Measurements from ENCODE around the gene PHF13.
"Not testable (repeated sequence)": the region's sequence is repeated elsewhere in the genome, so short reads cannot be mapped to it uniquely, and the experiment has no call there.

The PHF13 gene

DNA sequence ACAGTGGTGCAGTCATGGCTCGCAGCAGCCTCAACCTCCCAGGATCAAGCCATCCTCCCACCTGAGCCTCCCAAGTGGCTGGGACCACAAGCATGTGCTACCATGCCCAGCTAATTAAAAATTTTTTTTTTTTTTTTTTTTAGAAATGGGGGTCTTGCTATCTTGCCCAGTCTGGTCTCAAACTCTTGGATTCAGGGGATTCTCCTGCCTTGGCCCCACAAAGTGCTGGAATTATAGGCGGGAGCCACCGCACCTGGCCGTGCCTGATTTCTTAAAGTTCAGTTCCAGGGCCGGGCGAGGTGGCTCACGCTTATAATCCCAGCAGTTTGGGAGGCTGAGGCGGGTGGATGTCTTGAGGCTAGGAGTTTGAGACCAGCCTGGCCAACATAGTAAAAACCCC lies 17.5 kb downstream of the PHF13 start:
- no peak for DNase-seq

DNA sequence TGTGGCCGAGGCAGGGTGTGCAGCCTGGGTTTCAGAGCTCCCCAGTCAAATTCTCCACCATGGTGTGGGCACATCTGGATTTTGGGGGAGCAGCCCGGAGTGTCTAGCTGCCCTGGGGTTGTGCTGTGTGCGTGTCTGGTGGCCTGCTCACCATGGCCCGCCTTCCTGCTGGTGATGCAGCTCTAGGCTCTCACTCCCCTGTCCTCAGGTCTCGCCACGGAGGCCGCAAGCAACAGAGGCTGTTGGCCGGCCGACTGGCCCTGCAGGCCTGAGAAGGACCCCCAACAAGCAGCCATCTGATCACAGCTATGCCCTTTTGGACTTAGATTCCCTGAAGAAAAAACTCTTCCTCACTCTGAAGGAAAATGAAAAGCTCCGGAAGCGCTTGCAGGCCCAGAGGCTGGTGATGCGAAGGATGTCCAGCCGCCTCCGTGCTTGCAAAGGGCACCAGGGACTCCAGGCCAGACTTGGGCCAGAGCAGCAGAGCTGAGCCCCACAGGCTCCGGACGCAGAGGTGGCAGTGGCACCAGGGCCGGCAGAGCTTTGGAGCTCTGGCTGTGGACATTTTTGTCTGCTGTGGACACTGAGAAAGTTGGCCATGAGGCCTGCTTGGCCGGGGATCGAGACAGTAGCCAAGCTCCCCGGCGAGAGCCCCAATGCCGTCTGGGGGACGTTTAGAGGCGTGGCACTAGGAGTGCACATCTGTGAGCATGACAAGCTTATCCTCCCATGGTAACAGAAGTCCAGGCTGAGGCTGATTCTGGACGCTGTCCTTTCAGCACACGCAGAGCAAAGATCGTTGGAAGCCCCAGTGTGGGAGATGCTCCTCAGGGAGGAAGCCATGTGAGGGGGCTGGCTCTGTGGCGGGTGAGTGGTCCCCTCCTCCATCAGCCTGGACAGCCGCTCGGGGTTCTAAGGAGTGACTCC lies 19.3 kb downstream of the PHF13 start:
- no peak for DNase-seq

DNA sequence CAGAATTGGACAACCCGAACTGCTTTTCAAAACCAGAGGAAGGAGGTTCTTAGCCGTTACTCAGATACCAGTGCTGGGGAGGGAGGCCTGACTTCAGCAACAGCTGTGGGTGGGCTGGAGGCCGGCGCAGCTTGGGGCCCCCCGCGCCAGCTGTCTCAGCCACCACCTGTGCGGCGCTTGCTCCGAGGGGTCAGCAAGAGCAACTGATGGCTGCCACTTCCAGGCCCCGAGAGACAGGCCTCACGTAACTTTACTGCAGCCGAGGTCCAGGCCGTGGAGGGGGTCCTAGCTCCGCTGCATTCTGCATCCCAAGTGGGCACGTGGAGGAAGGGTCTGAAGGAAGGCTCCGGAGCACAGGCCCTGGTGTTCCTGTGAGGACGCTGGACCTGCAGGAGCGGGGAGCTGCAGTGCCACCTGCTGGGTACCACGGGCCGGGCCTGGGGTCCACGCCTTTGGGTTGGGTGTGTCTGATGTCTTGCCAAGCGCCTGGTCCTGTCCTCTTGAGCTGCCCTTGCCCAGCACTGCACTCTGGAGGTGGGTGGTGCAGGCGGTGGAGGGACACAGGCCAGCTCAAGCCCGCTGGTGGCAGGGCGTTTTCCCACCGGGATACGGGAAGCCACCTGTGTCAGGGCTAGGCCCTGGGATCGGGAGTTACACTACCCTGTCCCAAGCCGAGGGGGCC lies 21.0 kb downstream of the PHF13 start:
- DNase-seq = peak; percentile 19 to 61 (median 38)

DNA sequence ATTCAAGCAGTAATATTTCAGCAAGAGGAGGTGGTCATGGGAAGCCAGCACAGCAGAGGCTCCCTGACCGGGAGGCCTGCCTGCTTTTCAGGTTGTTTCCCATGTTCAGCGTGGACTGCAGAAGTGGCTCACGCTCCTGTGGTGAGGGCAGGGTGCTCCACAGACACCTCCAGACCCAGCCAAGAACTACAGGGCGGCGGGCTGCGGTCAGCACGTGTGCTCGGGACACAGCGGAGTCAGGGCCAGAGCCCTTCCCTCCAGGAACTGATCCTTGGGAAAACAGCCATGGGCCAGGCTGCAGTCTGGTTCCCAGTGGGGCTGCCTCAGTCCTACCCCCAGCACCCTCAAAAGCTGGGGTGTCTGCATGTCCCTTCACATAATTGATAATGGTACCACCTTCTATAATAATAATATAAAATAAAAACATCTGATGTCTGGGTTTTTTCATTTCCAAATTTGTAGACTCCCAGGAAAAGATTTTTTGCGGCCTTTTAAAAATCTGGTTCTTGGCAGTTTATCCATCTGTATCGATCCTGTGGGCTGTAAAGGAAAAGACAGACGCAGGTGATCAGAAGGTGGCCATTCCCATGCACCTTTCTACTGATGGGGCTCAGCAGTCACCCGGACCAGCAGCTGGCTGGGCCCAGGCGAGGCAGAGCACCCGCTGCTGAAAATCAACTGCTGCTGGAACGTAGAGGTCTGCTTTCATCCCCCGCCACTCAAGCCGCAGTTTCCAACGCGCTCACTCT lies 21.8 kb downstream of the PHF13 start:
- no peak for DNase-seq

DNA sequence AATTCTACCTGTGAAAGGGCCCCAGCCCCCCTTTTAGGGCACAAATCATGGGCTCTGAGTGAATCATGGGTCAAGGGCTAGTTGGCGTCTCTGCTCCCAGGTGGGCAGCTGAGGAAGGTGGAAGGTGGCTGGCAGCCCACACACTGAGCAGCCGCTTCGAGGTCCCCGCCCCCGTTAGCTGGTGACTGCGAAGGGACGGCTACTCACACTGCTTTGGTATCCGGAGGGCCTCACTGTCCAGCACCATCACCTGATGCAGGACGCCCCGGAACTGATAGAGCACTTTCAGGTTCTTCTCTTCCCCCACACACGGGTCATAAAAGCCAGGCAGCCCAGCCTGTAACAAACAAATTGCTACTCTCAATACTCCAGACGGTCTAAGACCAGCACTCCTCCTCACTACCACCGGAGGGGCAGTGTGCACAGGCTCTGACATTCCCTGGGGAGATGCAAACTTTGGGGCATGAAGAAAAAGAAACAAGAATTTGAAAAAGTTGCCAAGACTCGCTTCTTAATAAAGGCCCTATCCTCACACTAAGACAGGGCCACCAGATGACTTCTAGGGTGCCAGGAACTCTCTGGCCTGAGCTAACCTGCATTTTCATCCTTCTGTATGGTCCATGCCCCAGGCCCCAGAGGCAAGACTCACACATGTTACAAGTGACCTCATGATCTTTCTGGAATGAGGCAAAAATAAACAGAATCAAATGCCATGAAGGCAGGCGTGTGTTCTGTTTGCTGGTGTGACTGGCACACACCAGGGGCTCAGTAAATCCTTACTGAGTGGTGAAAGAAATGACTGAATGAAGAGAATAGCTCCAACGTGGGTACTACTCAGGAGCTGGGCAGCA lies 22.6 kb downstream of the PHF13 start:
- DNase-seq = no peak

DNA sequence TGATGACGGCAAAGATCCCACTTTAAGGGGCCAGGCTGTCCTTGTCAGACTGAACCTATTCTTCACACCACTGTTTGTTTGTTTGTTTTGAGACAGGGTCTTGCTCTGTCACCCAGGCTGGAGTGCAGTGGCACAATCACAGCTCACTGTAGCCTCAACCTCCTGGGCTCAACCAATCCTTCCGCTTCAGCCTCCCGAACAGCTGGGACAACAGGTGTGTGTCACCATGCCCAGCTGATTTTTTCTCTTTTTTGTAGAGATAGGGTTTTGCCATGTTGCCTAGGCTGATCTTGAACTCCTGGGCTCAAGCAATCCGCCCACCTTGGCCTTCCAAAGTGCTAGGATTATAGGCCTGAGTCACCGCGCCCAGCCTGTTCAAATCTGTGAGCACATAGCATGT lies 23.2 kb downstream of the PHF13 start:
- DNase-seq = not testable (repeated sequence)

DNA sequence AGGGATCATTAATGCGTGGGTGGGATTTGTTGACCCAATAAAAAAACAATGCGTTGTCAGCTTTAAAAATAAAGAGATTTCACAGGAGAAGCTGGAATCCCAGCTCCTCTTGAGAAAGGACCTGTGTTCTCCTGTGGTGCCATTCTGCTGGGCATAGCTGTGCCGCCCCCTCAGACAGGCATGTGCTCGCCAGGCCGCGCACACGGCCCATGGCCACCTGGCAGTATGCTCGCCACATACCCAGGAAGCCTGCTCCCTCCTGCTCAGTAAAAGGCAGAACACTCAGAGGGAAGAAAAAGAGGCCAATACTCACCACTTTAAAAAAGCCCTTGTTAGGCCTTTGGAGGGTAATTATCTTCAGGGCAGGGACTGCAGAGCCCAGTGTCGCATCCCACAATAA lies 24.2 kb downstream of the PHF13 start:
- DNase-seq = no peak

DNA sequence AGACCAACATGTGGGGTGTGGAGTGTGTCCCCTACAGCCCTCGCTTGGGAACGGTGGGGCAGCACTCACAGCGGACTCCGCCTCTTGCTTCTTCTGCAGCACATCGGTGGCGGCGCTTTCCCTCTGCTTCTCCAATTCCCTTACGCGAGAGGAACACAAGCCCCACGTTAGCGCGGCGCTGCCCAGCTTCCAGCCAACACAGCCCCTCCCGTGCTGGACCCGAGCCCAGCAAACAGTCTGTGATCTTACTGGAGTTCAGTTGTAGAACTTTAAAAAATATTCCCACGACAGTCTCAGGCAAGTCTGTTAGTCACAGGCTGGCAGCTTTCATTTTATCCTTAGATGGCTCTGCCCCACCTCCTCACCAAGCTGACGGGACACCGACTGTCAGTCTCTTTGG lies 24.7 kb downstream of the PHF13 start:
- DNase-seq = no peak

DNA sequence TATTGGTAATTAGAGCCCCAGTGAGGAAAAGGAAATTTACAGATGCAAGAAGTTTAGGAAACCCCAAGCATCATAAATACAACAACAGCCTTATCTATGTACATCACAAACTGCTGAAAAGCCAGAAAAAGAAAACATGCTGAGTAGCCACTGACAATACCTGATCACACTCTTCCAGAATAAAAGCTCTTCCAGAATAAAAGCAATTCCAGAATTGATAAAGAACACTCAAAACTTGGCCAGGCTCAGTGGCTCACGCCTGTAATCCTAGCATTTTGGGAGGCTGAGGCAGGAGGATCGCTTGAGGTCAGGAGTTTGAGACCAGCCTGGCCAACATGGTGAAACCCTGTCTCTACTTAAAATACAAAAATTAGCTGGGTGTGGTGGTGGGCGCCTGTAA lies 27.3 kb downstream of the PHF13 start:
- not testable (repeated sequence) for DNase-seq

DNA sequence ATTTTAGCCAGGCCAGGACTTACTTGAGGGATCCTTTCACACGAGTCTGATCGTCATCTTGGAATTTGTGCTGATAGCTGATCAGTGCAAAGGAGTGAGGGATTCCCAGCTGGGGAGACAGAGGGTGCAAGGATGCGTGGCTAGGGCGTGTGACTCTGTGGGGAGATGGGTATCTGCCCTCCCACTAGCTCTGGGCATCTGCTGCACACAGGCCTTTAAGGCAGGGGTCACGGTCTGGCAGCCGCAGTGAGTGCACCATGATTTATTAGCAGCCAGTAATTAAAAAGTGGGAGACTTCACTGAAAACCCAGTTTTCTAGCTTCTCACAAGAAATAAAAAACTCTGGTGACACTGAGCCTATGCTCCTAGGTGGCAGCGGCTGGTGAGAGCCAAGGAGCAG lies 31.5 kb downstream of the PHF13 start:
- no peak for DNase-seq

DNA sequence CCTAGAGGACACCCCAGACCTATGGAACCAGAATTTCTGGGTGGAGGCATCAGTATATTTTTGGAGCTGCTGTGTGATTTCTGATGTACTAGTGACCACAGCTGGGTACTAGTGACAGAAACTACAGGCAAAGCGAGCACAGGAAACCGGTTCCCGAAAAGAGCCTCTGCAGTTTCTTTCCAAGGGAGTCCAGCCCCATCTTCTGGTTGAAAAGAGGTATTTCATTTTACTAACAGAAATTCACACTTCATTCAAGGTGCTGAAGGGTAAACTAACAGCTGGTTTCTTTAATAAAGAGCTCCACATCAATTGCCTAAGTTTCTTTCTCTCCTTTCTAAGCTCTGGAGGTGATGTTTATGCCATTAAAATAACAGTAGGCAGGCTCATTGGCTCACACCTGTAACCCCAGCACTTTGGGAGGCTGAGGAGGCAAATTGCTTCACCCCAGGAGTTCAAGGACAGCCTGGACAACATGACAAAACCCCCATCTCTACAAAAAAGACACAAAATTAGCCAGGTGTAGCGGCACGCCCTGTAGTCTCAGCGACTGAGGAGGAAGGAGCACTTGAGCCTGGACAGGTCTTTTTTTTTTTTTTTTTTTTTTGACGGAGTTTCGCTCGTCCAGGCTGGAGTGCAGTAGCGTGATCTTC lies 33.1 kb downstream of the PHF13 start:
- DNase-seq = peak; percentile 12 to 74 (median 57)

DNA sequence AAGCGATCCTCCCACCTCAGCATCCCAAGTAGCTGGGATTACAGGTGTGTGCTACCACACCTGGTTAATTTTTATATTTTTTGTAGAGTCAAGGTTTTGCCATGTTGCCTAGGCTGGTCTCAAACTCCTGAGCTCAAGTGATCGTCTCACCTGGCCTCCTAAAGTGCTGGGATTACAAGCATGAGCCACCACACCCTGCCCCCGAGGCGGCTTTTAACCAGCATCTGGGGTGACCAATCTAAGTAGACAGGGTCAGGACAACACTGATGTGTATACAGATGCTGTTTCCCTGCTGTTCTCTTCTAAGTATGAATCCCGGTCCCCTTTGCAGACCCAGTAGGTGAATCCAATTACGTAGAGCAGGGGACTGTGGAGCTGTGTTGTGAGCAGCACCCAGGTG lies 35.0 kb downstream of the PHF13 start:
- no peak for DNase-seq

DNA sequence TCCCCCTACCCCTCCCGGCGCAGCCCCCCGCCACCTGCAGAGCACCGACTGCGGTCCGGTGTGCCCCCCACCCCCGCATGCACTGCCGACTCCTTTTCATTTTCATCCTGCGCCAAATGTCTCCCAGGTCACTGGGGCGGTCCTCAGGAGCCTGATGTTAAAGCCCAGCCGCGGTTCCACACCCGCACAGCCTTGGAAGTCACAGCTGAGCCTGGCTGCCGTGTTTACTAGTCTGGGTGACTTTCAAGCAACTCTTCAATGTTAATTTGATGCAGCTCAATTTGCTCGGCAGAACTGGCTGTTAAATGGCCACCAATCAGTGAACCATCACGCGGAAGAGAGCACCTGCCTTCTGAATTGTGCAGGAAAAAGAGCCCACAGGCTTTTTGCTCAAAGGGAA lies 38.4 kb downstream of the PHF13 start:
- DNase-seq = no peak

DNA sequence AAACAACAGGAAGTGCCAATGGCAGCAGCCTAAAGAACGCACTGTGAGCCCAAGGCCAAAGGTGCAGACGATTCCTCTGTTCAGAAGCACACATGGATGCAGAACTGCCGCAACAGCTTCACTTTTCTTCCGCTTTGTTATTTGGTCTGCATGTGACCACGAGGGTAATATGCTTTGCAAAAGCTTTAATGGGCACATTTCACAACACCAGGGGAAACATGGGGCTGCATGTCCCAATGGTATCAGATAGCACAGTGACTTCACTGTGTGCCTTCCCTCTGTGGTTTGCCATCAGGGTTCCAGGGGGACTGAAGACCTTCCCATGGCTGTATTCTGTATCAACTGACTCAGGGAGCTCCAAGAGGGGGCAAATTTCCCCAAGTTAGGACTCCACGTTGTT lies 39.5 kb downstream of the PHF13 start:
- DNase-seq = peak in 3 of 4 experiments; percentile 10 to 22 (median 15)

DNA sequence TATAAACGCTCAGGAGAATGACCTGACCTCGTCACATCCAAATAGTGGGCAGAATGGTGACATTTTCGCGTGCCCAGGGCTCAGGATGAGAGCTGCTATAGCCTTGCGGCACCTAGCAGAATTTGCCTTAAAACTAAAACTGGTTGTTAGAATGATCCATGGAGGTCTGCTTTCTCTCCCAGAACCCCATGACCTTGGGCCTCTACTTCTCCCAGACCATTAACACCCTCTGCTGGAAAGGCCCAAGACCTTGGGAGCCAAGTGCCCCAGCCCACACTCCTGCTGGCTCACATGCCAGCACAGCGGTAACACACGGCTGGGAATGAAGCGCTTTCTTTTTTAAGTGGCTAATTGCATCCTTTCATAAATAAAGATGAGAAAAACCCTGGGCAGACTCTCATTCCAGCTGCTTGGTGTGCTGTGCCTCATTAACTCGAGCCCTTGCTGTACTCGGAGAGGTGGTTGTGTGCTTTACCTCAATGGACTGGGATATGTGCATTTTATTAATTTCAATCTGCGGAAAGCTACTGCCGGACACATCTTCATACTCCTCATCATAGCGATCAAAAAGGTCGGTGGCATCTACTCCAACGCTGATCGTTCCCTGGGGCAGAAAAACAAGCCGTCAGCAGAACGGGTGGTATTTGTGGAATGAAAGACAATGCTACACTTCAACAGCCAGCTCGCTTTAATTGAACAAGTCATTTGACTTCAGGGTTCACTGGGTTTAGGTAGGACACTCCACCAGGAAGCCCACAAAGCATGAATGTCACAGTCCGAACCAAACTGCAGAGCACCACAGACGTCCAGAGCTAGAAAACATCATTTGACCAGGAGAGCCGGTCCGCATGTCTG lies 40.1 kb downstream of the PHF13 start:
- no peak for DNase-seq

DNA sequence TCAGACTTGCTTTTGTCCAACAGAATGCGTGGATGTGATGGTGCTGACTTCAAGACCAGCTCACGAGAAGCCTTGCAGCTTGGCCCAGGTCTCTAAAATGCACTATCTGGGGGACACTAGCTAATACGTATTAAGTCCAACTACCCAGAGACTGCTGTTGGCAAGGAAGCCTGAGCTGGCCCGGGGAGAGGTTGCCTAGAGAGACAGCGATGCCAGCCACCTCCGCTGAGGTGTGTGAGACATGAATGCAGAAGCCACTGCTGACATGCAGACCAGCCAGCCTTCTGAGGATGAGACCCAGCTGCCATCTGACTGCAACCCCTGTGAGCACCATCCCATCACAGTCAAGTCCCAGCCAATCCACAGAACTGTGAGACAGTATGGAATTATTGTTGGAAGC lies 43.6 kb downstream of the PHF13 start:
- no peak for DNase-seq

DNA sequence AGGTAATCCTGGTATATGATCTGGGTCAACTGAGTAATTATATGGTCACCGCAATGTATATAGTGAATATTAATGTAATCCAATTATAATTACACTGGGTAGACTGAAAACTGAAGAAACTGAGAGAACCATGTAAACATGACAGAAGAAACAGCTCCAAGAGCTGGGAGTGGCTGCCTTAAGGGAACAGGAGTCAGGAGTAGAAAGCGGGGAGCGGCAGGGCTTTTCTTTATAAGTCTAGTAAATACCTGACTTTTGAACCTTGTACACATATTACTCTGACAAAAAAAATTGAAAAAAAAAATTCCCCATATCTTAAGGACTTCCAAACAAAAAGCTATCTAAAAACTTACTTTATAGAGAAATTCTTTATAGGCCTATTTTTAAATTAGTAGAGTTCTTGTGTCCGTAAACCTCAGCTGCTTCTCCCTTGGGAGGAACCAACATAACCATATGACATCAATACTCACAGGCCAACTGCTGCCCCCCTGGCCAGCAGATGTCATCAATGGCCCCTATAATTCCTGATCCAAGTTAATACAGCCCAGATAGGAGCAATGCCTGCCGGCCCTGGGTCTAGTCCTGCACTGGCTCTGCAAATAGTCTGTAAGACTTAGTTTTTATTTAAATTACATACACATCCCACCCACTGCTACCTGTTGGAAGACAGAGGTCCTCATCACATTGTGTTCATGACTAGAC lies 45.0 kb downstream of the PHF13 start:
- no peak for DNase-seq

DNA sequence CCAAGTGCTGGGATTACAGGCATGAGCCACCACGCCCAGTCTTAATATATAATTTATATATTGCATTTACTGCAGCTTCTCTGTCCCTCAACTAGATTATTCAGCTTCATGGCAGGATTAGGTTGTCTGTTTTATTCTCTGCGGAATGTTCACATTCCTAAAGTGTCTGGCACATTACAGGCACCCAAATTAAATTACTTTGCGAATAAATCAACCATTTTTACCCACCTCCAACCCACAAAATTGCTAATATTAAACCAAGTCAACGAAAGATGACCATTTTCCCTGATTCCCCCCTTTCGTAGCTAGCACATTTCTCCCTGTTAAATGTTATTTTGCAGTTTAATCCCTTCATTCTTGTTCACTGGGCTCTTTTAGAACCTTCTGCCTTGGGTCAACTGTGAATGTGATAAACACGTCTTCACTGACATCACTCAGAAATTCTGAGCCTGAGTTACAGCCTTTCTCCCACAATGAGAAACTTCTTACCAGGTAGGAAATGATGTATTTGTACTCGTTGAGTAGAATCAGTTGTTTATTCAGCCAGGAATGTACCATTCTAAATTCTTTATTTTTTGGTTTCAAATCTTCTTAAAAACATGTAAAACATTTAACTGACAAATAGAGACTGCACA lies 47.0 kb downstream of the PHF13 start:
- no peak for DNase-seq

DNA sequence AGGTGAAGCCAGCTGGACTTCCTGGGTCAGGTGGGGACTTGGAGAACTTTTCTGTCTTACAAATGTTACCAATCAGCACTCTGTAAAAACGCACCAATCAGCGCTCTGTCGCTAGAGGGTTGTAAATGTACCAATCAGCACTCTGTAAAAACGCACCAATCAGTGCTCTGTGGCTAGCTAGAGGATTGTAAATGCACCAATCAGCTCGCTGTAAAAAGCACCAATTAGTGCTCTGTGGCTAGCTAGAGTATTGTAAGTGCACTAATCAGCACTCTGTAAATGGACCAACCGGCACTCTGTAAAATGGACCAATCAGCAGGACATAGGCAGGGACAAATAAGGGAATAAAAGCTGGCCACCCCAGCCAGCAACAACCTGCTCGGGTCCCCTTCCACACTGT lies 48.9 kb downstream of the PHF13 start:
- DNase-seq = not testable (repeated sequence)

DNA sequence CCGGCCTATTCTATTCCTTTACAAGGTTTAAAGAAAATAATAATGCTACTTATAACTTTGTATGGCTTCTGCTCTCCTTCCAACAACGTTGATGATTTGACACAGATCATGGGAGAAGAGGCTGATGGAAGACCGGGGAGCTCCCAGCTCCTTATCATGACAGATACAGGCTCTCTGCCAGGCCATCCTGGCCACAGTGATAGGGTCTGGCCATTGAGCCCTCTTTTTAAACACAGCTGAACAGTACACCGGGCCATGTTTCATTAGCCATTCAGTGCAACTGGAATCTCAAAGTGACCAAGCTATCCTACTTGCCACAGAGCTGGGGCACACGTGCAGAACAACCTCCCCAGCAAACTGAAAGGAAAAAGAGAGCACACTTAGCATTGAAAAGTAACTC lies 53.2 kb downstream of the PHF13 start:
- no peak for DNase-seq
